ENCODE data around the gene C12orf42.

DNA sequence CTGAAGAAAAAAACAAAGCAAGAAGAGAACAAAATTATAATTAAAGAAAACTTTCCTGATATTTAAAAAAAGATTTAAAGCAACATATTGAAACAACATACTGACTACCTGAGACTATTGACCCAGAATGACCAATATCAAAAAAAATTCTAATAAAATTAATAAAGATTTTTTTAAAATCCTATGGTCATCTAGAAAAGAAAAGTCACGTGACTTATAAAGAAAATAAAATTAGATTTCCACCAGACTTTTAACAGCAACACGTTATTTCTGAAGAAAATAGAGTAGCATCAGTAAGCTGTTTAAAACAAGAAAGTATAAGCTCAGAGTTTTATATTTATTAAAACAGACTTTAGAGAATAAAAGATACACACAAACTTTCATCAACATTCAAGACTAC, 238.0 kb downstream of the C12orf42 start:
- TF ChIP-seq BHLHE40 (IDR thresholded peaks at IDR 0.05; ENCODE audit: borderline replicate concordance), result no peak
- TF ChIP-seq LEF1 (IDR thresholded peaks at IDR 0.05; ENCODE audit: borderline replicate concordance), result no peak
- TF ChIP-seq FOXM1 (IDR thresholded peaks at IDR 0.05; ENCODE audit: borderline replicate concordance), result no peak
- no peak for TF ChIP-seq TARDBP (IDR thresholded peaks at IDR 0.05)
- TF ChIP-seq L3MBTL2 (conservative IDR thresholded peaks at IDR 0.05), result no peak
- TF ChIP-seq, protein P1, sequence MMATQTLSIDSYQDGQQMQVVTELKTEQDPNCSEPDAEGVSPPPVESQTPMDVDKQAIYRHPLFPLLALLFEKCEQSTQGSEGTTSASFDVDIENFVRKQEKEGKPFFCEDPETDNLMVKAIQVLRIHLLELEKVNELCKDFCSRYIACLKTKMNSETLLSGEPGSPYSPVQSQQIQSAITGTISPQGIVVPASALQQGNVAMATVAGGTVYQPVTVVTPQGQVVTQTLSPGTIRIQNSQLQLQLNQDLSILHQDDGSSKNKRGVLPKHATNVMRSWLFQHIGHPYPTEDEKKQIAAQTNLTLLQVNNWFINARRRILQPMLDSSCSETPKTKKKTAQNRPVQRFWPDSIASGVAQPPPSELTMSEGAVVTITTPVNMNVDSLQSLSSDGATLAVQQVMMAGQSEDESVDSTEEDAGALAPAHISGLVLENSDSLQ (IDR thresholded peaks at IDR 0.05), result no peak
- no peak for TF ChIP-seq NFRKB (IDR thresholded peaks at IDR 0.05)
